Lower lobe of right lung (tissue), 2 donors: Measurements from ENCODE around the gene EXOSC7. TPM values are rescaled to one million over a fixed set of nuclear protein-coding genes. Genes with fewer than 3 reads are reported as not detected.

Experiments
- ATAC-seq, 2 donors: fragments of 200-7000 bp; cut with Tn5 transposase; one replicate each; pipeline ENCODE4 v1.9.1; 2020 to 2022; ENCODE audit warnings: mild to moderate bottlenecking in 2 of 2, moderate library complexity in 2 of 2
- DNase-seq: peaks from one replicate; pipeline ENCODE4 v3.0.0-alpha.2; 2020
- H3K27ac ChIP-seq: fragments of 200-600 bp; one replicate; pipeline ENCODE4 v1.8.0; 2022
- H3K27me3 ChIP-seq: fragments of 200-600 bp; one replicate; pipeline ENCODE4 v1.8.0; 2022; ENCODE audit warnings: low read depth
- H3K36me3 ChIP-seq: fragments of 200-600 bp; one replicate; pipeline ENCODE4 v1.8.0; 2022; ENCODE audit warnings: mild to moderate bottlenecking
- H3K4me1 ChIP-seq: fragments of 200-600 bp; one replicate; pipeline ENCODE4 v1.8.0; 2022
- H3K4me3 ChIP-seq: fragments of 200-600 bp; one replicate; pipeline ENCODE4 v1.8.0; 2022; ENCODE audit warnings: mild to moderate bottlenecking
- H3K9me3 ChIP-seq: fragments of 200-600 bp; one replicate; pipeline ENCODE4 v1.8.0; 2022
- CTCF ChIP-seq: fragments of 200-600 bp; IDR thresholded peaks from one replicate; pipeline ENCODE4 v1.8.0; 2022; ENCODE audit warnings: antibody characterized with exemption, mild to moderate bottlenecking
- intact Hi-C: fragments of 100-400 bp; cut with DNase I; formaldehyde crosslinking; loops from one replicate; pipeline ENCODE4 v1.11.0; 2022
- total RNA-seq: library from RNA; stranded (reverse); fragmentation: NEBNext Ultra II Directional; extraction: Animal tissue kit (Norgen Biotek cat#: 25700); gene quantifications from one replicate; pipeline ENCODE4 v1.2.1, GENCODE V29; 2021
- donor health status: DM: no; HTN: yes; CAD: no; lungs with severe emphysema.

Gene EXOSC7
- total RNA-seq, 1 donor from 2014 or later, result 32.9 TPM

DNA sequence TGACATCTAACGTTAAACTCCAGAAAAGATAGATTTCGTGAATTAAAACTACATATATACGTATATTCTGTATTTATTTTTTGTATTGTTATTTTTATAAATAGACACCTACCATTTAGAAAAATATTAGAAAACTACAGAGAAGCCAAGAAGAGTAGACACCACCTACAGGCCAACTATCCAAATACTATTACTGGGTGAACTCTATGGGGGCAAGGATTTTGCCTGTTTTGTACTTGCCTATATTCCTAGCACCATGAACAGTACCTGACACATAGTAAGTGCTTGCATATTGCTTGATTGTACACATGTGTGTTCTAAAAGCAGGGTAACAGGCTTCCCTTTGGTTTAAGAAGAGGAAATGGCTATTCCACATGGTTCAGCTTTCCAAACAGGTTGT is 25.7 kb downstream of the EXOSC7 start:
- H3K27ac ChIP-seq, result no peak overlapping the region
- peaks cover 73% of the 10 kb centered on the region for H3K36me3 ChIP-seq
- TF ChIP-seq CTCF, result no peak
- H3K27me3 ChIP-seq, result no peaks in the 10 kb centered on the region
- H3K4me1 ChIP-seq, result no peaks in the 10 kb centered on the region
- ATAC-seq (no peak), DNase-seq (no peak)
- H3K9me3 ChIP-seq, result no peaks in the 10 kb centered on the region
- no peak overlapping the region for H3K4me3 ChIP-seq
- intact Hi-C loops, result no loop called here

DNA sequence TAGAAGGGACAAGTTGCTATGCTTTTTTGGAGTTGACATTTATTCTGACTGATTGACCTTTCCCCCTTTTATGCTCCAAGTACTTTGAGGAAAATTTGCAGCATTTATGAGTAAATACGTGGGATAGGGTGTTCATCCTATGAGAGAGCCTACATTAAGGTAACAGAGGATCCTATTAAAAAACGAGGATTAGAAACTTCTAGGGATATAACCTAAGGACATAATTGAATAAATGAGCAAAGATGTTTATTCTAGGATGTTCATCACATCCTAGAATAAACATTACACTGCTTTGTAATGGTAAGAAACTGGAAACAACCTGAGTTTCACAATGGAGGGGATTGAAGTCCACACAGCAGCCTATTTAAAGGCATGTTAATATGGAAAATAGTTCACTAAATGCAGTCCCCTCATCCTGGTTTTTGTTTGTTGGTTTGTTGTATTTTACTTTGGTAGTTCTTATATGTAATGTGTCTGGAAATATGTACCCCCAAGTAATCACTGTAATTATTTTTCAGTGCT is 26.2 kb downstream of the EXOSC7 start:
- Histone ChIP-seq H3K27ac (no peak overlapping the region), H3K4me1 (no peaks in the 10 kb centered on the region), H3K4me3 (no peak overlapping the region), H3K9me3 (no peaks in the 10 kb centered on the region), H3K36me3 (peaks cover 73% of the 10 kb centered on the region), H3K27me3 (no peaks in the 10 kb centered on the region)
- intact Hi-C loops, result no loop called here
- TF ChIP-seq CTCF, result no peak
- ATAC-seq (no peak), DNase-seq (no peak)

- Histone ChIP-seq H3K27me3 (no peaks in the 10 kb centered on the region), H3K9me3 (no peaks in the 10 kb centered on the region), H3K27ac (no peak overlapping the region), H3K4me3 (no peak overlapping the region), H3K4me1 (no peaks in the 10 kb centered on the region), H3K36me3 (peaks cover 73% of the 10 kb centered on the region)
- DNase-seq (no peak), ATAC-seq (no peak)
- TF ChIP-seq CTCF, result no peak
- intact Hi-C loops, result no loop called here
These were observed 26.7 kb downstream of the EXOSC7 start for GRCh38 chr3:45002720-45003119.

DNA sequence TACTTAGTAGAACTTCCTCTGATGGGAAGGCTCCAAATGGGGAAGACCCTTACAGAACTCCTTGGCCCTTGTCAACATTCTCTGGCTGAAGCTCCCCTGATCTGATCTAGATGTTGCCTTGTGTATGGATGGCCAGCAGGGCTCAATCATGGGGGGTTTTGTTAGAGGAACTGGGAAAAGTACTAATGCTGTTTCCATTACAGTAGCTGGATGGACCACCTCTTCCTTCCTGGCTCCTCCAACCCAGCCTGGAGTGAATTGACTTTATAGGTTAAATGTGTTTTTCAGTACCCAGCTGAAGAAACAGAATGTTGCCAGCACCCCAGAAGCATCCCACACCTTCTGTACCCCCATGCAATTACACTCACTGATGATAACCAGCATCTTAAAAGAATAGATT is 27.4 kb downstream of the EXOSC7 start:
- TF ChIP-seq CTCF, result no peak
- Histone ChIP-seq H3K9me3 (no peaks in the 10 kb centered on the region), H3K27me3 (no peaks in the 10 kb centered on the region), H3K27ac (no peak overlapping the region), H3K4me3 (no peak overlapping the region), H3K4me1 (no peaks in the 10 kb centered on the region), H3K36me3 (peaks cover 70% of the 10 kb centered on the region)
- intact Hi-C loops, result no loop called here
- ATAC-seq (no peak), DNase-seq (no peak)

DNA sequence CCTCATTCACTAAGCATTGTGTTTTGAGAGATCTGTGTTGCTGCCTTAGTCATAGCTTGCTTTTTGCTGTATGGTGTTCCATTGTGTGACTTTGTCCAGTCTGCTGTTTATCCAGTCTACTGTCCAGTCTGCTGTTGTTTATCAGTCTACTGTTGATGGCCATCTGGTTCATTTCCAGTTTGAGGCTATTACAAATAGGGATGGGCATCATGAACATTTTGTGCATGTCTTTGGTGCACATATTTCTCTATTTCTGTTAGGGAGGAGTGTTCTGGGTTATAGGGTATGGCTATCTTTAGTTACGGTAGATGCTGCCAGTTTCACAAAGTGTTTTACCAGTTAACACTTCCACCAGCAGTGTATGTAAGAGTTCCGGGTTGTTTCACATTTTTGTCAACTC is 27.8 kb downstream of the EXOSC7 start:
- no peak for TF ChIP-seq CTCF
- intact Hi-C loops, result no loop called here
- DNase-seq, result no peak
- no peaks in the 10 kb centered on the region for H3K27me3 ChIP-seq
- H3K4me3 ChIP-seq, result no peak overlapping the region
- no peaks in the 10 kb centered on the region for H3K9me3 ChIP-seq
- H3K4me1 ChIP-seq, result no peaks in the 10 kb centered on the region
- peaks cover 65% of the 10 kb centered on the region for H3K36me3 ChIP-seq
- no peak for ATAC-seq
- H3K27ac ChIP-seq, result no peak overlapping the region

DNA sequence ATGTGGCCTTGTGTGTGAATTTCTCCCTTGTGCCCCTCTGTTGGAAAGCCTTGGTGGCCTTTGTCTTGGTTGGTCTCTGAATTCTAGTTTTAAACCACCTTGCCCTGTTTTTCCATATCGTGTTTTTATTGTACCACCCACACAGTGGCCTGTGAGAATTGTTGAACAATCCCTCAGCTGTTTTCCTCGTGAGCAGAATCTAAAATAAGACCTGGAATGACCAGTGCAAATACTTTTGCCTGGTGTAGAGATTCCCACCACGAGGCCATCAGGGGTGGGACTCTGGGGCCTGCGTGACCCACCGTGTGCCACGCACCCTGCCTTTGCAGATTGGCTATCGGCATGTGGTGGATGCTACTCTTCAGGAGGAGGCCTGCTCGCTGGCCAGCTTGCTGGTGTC is 31.0 kb downstream of the EXOSC7 start:
- Histone ChIP-seq H3K27ac (peak overlapping the region; percentile 6), H3K9me3 (no peaks in the 10 kb centered on the region), H3K4me1 (peaks cover 17% of the 10 kb centered on the region), H3K36me3 (peaks cover 42% of the 10 kb centered on the region), H3K27me3 (no peaks in the 10 kb centered on the region), H3K4me3 (no peak overlapping the region)
- intact Hi-C loops, result no loop called here
- no peak for DNase-seq
- TF ChIP-seq CTCF, result no peak
- ATAC-seq, result no peak
